Endodermal cell (in vitro differentiated cells): ENCODE measurements around the gene CFAP65. TPM values are rescaled to one million over a fixed set of nuclear protein-coding genes. Genes with fewer than 3 reads are reported as not detected.

ENCODE experiments used
- DNase-seq: peaks from one replicate; pipeline ENCODE4 v3.0.0-alpha.2; 2017
- H3K27ac ChIP-seq: 2 replicates; pipeline ENCODE4 v1.5.1; 2013; ENCODE audit warnings: mild to moderate bottlenecking, low read depth, low read length, moderate library complexity
- H3K27me3 ChIP-seq: 2 replicates; pipeline ENCODE4 v1.6.1; 2013; ENCODE audit warnings: mild to moderate bottlenecking, low read length, moderate library complexity; ENCODE audit not compliant: insufficient read depth, control insufficient read depth, poor library complexity, severe bottlenecking
- H3K36me3 ChIP-seq: 2 replicates; pipeline ENCODE4 v1.7.0; 2013; ENCODE audit warnings: mild to moderate bottlenecking, low read length, moderate library complexity; ENCODE audit not compliant: control insufficient read depth, insufficient read depth
- H3K4me1 ChIP-seq: one replicate; pipeline ENCODE4 v1.7.0; 2013; ENCODE audit warnings: low read length; ENCODE audit not compliant: control insufficient read depth, insufficient read depth
- H3K4me3 ChIP-seq: 2 replicates; pipeline ENCODE4 v1.5.1; 2013; ENCODE audit warnings: mild to moderate bottlenecking, low read length, moderate library complexity
- H3K9ac ChIP-seq: 2 replicates; pipeline ENCODE4 v1.6.1; 2013; ENCODE audit warnings: mild to moderate bottlenecking, low read length, moderate library complexity; ENCODE audit not compliant: poor library complexity, severe bottlenecking; ENCODE audit errors: extremely low read depth
- H3K9me3 ChIP-seq: 2 replicates; pipeline ENCODE4 v1.6.1; 2013; ENCODE audit warnings: mild to moderate bottlenecking, low read length, moderate library complexity; ENCODE audit not compliant: control insufficient read depth
- H3K27ac Mint-ChIP-seq: 2 replicates; pipeline ENCODE4 v1.8.0; 2020; ENCODE audit warnings: mixed read lengths
- H3K27me3 Mint-ChIP-seq: 2 replicates; pipeline ENCODE4 v1.8.0; 2021; ENCODE audit warnings: mild to moderate bottlenecking, mixed read lengths; ENCODE audit not compliant: insufficient read depth
- H3K36me3 Mint-ChIP-seq: 2 replicates; pipeline ENCODE4 v1.8.0; 2020; ENCODE audit warnings: low read depth, mixed read lengths
- H3K4me1 Mint-ChIP-seq: 2 replicates; pipeline ENCODE4 v1.8.0; 2020; ENCODE audit warnings: mixed read lengths
- H3K4me3 Mint-ChIP-seq: 2 replicates; pipeline ENCODE4 v1.8.0; 2020; ENCODE audit warnings: mild to moderate bottlenecking, moderate library complexity, mixed read lengths
- H3K9me3 Mint-ChIP-seq: 2 replicates; pipeline ENCODE4 v1.8.0; 2020; ENCODE audit warnings: mild to moderate bottlenecking, mixed read lengths
- CTCF ChIP-seq: fragments of 200-600 bp; sonication (generic); conservative IDR thresholded peaks from 2 replicates; pipeline ENCODE4 v1.5.0; 2021; ENCODE audit warnings: antibody characterized with exemption, mild to moderate bottlenecking
- WGBS, 2 experiments: methylation state at CpG; one replicate each; pipeline versions ENCODE4 v1.1.5 to v1.1.7; 2013; ENCODE audit warnings: missing lambda C conversion rate in 2 of 2, mixed read lengths in 1 of 2; ENCODE audit not compliant: insufficient coverage in 1 of 2, insufficient read length in 1 of 2; 5-methylcytosine and 5-hydroxymethylcytosine counted together
- total RNA-seq, 2 donors: library from RNA; stranded (reverse); fragmentation: NEBNext Ultra II Directional in 1 of 2; extraction: Animal tissue kit (Norgen Biotek cat#: 25700) in 1 of 2; gene quantifications; 2 replicates in 1 of 2; 3 replicates in 1 of 2; pipeline ENCODE4 v1.2.1, GENCODE V29; 2021

CFAP65 gene
- total RNA-seq, 2 donors from 2014 or later = 0.84 to 1.5 TPM

GRCh38 chr2:219073413-219074129 lies 32.3 kb upstream of the CFAP65 start:
- Mint-ChIP-seq H3K4me1 (peaks cover 38% of the 10 kb centered on the region), H3K27me3 (no peaks in the 10 kb centered on the region), H3K27ac (no peak overlapping the region), H3K9me3 (no peaks in the 10 kb centered on the region), H3K4me3 (no peak overlapping the region), H3K36me3 (peaks cover 20% of the 10 kb centered on the region)
- no peaks in the 10 kb centered on the region for H3K9me3 ChIP-seq
- peak; percentile 89 for DNase-seq
- TF ChIP-seq CTCF = peak; percentile 89
- WGBS, 2 experiments = 10 to 50% methylated on average over 3 to 14 of the region's 14 CpGs
- peaks cover 31% of the 10 kb centered on the region for H3K36me3 ChIP-seq
- H3K4me1 ChIP-seq = peaks cover 7% of the 10 kb centered on the region
- H3K9ac ChIP-seq = no peak overlapping the region
- no peak overlapping the region for H3K4me3 ChIP-seq
- no peaks in the 10 kb centered on the region for H3K27me3 ChIP-seq
- H3K27ac ChIP-seq = no peak overlapping the region

- WGBS, 2 experiments = 89 to 92% methylated on average over 5 to 8 of the region's 9 CpGs
- Mint-ChIP-seq H3K9me3 (no peaks in the 10 kb centered on the region), H3K27ac (no peak overlapping the region), H3K4me3 (no peak overlapping the region), H3K4me1 (peaks cover 38% of the 10 kb centered on the region), H3K27me3 (peaks cover 3% of the 10 kb centered on the region), H3K36me3 (peaks cover 20% of the 10 kb centered on the region)
- H3K9me3 ChIP-seq = no peaks in the 10 kb centered on the region
- peaks cover 2% of the 10 kb centered on the region for H3K27me3 ChIP-seq
- peaks cover 31% of the 10 kb centered on the region for H3K36me3 ChIP-seq
- TF ChIP-seq CTCF = no peak
- H3K9ac ChIP-seq = no peak overlapping the region
- no peak for DNase-seq
- peaks cover 7% of the 10 kb centered on the region for H3K4me1 ChIP-seq
- no peak overlapping the region for H3K4me3 ChIP-seq
- H3K27ac ChIP-seq = no peak overlapping the region
These were observed 31.5 kb upstream of the CFAP65 start for GRCh38 chr2:219072741-219073250.

- DNase-seq = no peak
- TF ChIP-seq CTCF = no peak
- Mint-ChIP-seq H3K4me3 (peak overlapping the region; percentile 7), H3K27me3 (peaks cover 12% of the 10 kb centered on the region), H3K27ac (no peak overlapping the region), H3K36me3 (peaks cover 10% of the 10 kb centered on the region), H3K9me3 (no peaks in the 10 kb centered on the region), H3K4me1 (peaks cover 38% of the 10 kb centered on the region)
- peaks cover 16% of the 10 kb centered on the region for H3K36me3 ChIP-seq
- H3K9me3 ChIP-seq = no peaks in the 10 kb centered on the region
- no peak overlapping the region for H3K27ac ChIP-seq
- peaks cover 7% of the 10 kb centered on the region for H3K4me1 ChIP-seq
- 87 to 93% methylated on average over 5 to 6 of the region's 6 CpGs for WGBS, 2 experiments
- no peak overlapping the region for H3K4me3 ChIP-seq
- no peak overlapping the region for H3K9ac ChIP-seq
- H3K27me3 ChIP-seq = peaks cover 8% of the 10 kb centered on the region
These were observed 30.0 kb upstream of the CFAP65 start for GRCh38 chr2:219071131-219071816.
